GM18858 (cell line): Measurements from ENCODE around the gene MARK4.

Experiments used
- ATAC-seq: cut with Tn5 transposase; IDR thresholded peaks from one replicate; pipeline ENCODE4 v1.9.1; 2021; ENCODE audit not compliant: unreplicated experiment

MARK4 gene

DNA sequence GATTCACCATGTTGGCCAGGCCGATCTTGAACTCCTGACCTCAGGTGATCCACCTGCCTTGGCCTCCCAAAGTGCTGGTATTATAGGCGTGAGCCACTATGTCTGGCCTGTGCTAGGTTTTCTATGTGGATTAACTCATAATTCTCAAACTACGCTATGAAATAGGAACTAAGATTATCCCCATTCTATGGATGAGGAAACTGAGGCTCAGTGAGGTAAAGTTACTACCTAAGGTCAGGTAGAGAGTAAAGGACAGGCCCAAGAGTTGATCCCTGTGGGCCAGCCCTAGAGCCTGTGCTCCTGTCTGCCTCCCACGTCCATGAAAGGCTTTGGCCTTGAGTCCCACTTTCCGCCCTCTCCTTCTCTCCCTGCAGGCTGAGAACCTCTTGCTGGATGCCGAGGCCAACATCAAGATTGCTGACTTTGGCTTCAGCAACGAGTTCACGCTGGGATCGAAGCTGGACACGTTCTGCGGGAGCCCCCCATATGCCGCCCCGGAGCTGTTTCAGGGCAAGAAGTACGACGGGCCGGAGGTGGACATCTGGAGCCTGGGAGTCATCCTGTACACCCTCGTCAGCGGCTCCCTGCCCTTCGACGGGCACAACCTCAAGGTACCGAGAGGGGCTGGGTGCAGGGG, 20.1 kb downstream of the MARK4 start:
- ATAC-seq: no peak

GRCh38 chr19:45271735-45272108, 20.7 kb downstream of the MARK4 start:
- ATAC-seq: no peak

- no peak for ATAC-seq
Measured at GRCh38 chr19:45273521-45273855, 22.4 kb downstream of the MARK4 start.

DNA sequence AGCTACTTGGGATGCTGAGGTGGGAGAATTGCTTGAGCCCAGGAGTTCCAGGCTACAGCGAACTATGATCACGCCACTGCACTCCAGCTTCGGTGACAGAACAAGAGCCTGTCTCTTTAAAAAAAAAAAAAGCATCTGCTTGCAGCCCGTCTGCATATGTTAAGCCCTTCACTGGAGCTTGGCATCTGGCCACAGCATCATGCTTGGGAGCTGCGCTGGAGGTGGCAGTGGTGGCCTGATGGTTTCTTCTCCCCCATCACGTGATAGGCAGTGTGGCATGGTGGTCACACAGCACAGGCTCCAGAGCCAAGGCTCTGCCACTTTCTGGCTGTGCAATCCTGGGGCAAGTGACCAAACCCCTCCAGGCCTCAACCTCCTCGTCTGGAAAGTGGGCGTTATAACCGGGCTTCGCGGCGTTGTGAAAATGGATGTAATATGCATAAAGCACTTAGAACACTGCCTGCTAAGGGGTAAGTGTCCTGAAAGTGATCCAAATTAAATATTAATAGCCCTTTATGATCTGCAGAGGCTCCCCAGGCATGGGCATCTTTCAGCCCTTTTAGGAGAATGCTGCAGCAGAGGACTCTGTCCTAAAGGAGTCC, 24.4 kb downstream of the MARK4 start:
- no peak for ATAC-seq

- no peak for ATAC-seq
Measured at GRCh38 chr19:45276284-45276687, 25.2 kb downstream of the MARK4 start.

DNA sequence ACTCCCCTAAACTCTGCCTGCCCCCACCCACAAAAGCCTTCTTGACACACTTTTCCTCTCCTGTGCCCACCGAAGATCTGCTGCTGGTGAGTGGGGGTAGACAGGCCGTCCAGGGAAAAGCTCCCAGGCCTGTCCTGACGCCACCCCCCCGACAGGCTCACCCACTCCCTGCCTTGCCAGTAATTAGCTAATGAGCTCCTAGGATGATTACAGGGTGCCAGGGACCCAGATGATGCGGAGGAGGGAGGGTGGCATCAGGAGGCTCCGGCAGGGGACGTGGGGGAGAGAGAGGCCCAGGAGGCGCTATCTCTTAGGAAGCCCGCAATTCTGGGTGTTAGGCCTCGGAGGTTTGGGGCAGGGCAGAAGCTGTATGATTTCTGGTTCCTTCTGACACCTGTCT, 27.0 kb downstream of the MARK4 start:
- no peak for ATAC-seq

DNA sequence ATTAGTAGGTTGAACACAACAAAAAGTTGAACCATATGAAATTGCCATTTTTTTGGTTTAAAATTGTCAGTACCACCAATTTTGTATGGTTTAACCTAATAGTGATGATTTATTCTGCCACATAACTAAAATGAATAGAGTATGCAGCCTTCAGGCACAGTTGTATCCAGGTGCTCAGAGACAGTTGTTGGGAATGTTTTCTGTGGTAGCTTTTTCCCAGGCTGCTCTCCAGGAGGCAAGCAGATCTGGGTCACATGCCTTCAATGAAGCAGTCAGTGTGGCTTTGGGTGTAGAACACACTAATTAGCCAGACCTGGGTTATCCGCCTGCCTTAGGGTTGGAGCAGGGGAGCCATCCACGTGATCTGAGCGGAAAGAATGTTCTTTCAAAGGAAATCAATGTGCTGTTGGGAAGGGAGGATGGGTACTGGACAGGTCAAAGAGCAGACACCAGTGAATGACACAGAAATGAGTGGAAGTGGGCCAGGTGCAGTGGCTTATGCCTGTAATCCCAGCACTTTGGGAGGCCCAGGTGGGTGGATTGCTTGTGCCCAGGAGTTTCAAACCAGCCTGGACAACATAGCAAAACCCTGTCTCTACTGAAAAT, 28.6 kb downstream of the MARK4 start:
- no peak for ATAC-seq

- no peak for ATAC-seq
Measured at GRCh38 chr19:45280471-45280961, 29.4 kb downstream of the MARK4 start.

- ATAC-seq: no peak
Measured at GRCh38 chr19:45283443-45284033, 32.5 kb downstream of the MARK4 start.

DNA sequence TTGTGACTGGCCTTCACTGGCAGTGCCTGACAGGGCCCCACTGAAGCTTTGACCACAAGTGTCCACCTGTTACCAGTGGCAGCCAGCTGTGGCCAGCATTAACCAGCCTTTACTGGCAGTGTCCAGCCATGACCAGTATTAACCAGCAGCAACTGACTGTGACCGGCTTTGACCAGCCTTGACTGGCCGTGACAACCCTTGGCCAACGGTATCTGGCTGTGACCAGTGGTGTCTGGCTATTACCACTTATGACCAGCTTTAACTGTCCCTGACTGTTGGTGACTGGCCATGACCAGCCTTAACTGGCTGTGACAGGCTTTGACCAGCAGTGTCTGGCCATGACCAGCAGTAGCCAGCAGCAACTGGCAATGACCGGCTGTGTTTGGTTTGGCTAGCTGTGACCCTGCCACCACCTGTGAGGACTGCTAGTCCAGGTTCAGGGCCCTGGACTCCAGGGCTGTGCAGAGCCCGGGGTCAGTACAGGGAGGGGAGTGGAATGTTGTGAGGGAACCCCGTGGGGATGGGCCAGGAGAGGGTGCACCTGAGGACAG, 39.4 kb downstream of the MARK4 start:
- ATAC-seq: no peak

- ATAC-seq: no peak
Measured at GRCh38 chr19:45291834-45292233, 40.8 kb downstream of the MARK4 start.

DNA sequence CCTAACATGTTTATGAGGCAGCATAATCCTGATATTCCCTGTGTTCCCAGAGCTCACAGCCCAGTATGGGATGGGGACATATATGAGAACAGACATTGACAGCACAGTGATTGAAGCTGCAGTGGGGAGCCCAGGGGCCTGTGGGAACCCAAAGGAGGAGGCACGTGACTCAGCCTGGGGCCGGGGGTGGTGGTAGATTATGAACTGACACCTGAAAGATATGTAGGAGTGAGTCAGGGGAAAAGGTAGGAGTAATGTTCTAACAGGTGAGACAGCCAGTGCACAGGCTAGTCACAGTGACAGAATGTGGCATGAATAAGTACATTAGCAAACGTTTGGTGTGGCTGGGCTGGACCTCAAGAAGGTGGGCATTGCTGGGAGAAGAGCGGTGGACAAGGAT, 42.6 kb downstream of the MARK4 start:
- ATAC-seq: no peak

- no peak for ATAC-seq
Measured at GRCh38 chr19:45294291-45295029, 43.4 kb downstream of the MARK4 start.

GRCh38 chr19:45295873-45296272, 44.8 kb downstream of the MARK4 start:
- no peak for ATAC-seq

DNA sequence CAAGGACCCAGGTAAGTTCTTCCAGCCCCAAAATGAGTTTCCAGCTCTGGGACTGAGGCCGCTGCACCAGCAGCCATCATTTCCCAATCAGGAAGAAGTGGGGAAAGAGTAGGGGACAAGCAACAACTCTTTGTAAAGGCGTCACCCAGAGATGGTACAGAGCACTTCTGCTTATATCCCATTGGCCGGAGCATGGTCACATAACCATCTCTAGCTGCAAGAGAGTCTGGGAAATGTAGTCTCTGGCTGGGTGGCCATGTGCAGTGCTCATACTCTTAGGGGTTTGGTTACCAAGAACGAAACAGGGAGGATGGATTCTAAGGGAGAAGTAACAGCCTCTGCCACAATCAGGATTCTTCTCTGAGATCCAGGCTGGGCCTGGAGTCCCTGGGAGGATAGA, 45.3 kb downstream of the MARK4 start:
- ATAC-seq: no peak

GRCh38 chr19:45297674-45298073, 46.6 kb downstream of the MARK4 start:
- no peak for ATAC-seq

- ATAC-seq: no peak
Measured at GRCh38 chr19:45298264-45298663, 47.2 kb downstream of the MARK4 start.

- no peak for ATAC-seq
Measured at GRCh38 chr19:45299719-45300118, 48.6 kb downstream of the MARK4 start.

DNA sequence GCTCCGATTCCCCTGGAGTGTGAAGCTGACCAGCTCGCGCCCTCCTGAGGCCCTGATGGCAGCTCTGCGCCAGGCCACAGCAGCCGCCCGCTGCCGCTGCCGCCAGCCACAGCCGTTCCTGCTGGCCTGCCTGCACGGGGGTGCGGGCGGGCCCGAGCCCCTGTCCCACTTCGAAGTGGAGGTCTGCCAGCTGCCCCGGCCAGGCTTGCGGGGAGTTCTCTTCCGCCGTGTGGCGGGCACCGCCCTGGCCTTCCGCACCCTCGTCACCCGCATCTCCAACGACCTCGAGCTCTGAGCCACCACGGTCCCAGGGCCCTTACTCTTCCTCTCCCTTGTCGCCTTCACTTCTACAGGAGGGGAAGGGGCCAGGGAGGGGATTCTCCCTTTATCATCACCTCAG, 51.3 kb downstream of the MARK4 start:
- no peak for ATAC-seq

GRCh38 chr19:45303269-45304060, 52.4 kb downstream of the MARK4 start:
- ATAC-seq: no peak
